ENCODE results near the gene NEO1.
"Not testable (repeated sequence)": the region's sequence is repeated elsewhere in the genome, so short reads cannot be mapped to it uniquely, and the experiment has no call there.

The NEO1 gene

GRCh38 chr15:73210630-73211029 lies 158.4 kb downstream of the NEO1 start:
- no peak for TF ChIP-seq CTCF (IDR thresholded peaks at IDR 0.05; ENCODE audit: low read depth, low read length, missing control alignments)
- no peak for DNase-seq (ENCODE audit: extremely low read depth, low read depth)
- no peak overlapping the region for H3K4me3 ChIP-seq (replicated peaks; ENCODE audit: low read depth, low read length)

GRCh38 chr15:73212424-73212823 lies 160.2 kb downstream of the NEO1 start:
- TF ChIP-seq CTCF (IDR thresholded peaks at IDR 0.05; ENCODE audit: low read depth, low read length, missing control alignments) = no peak
- DNase-seq (ENCODE audit: extremely low read depth, low read depth) = no peak

GRCh38 chr15:73221450-73221849 lies 169.2 kb downstream of the NEO1 start:
- not testable (repeated sequence) for DNase-seq (ENCODE audit: extremely low read depth, low read depth); H3K4me3 ChIP-seq (replicated peaks; ENCODE audit: low read depth, low read length)

More at GRCh38 chr15:73212424-73212823, 160.2 kb downstream of the NEO1 start:
- no peak overlapping the region for H3K4me3 ChIP-seq (replicated peaks; ENCODE audit: low read depth, low read length)

- no peak for TF ChIP-seq CTCF (IDR thresholded peaks at IDR 0.05; ENCODE audit: low read depth, low read length, missing control alignments)
- no peak overlapping the region for H3K4me3 ChIP-seq (replicated peaks; ENCODE audit: low read depth, low read length)
- no peak for DNase-seq (ENCODE audit: extremely low read depth, low read depth)
Observed at GRCh38 chr15:73225358-73226015, 173.2 kb downstream of the NEO1 start.

GRCh38 chr15:73226093-73226814 lies 174.0 kb downstream of the NEO1 start:
- TF ChIP-seq CTCF (IDR thresholded peaks at IDR 0.05; ENCODE audit: low read depth, low read length, missing control alignments) = no peak
- H3K4me3 ChIP-seq (replicated peaks; ENCODE audit: low read depth, low read length) = no peak overlapping the region
- DNase-seq (ENCODE audit: extremely low read depth, low read depth) = no peak

GRCh38 chr15:73227433-73228056 lies 175.3 kb downstream of the NEO1 start:
- no peak overlapping the region for H3K4me3 ChIP-seq (replicated peaks; ENCODE audit: low read depth, low read length)
- no peak for DNase-seq (ENCODE audit: extremely low read depth, low read depth)
- no peak for TF ChIP-seq CTCF (IDR thresholded peaks at IDR 0.05; ENCODE audit: low read depth, low read length, missing control alignments)

- no peak overlapping the region for H3K4me3 ChIP-seq (replicated peaks; ENCODE audit: low read depth, low read length)
- TF ChIP-seq CTCF (IDR thresholded peaks at IDR 0.05; ENCODE audit: low read depth, low read length, missing control alignments) = no peak
- DNase-seq (ENCODE audit: extremely low read depth, low read depth) = no peak
Observed at GRCh38 chr15:73228128-73228646, 175.9 kb downstream of the NEO1 start.

All from HFF-Myc (cell line).